Activated CD8-positive, alpha-beta memory T cell treated with anti-CD3 and anti-CD28 coated beads, Interleukin-2, amount 50 U/mL, for 24 hours (primary cell): Measurements from ENCODE around the gene PHF1.
"Not testable (repeated sequence)": the region's sequence is repeated elsewhere in the genome, so short reads cannot be mapped to it uniquely, and the experiment has no call there.

Source experiments
- DNase-seq: peaks from one replicate; pipeline ENCODE4 v3.0.0-alpha.2; 2020; ENCODE audit errors: extremely low read depth

Gene PHF1

DNA sequence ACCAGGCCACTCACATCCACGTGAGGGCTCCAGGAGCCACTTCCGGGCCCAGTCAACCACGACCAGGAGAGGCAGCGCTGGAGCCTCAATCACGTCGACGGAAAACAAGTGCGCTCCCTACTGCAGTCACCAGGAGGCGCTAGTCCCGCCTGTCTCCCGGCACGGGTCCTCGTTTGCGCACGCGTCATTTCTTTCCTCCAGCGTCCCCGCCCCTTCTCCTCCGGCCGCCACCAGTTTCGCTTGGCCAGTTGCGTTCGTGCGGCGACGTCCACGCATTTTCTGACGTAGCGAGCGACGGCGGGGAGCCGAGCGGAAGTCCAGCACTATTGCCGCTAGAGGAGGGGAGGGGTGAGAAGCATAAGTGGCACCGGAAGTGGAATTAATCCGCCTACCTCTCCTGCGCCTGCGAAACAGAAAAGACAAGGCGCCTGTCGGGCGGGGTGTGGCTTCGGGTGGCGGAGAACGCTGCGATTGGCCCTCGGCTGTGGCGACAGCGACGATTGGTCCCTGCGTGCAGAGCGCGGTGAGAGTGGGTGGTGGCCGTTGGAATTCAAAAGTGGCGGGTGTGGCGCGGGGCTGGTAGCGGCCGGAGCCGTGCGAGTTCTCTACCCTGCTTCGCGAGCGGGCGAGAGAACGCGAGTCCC is 19.4 kb upstream of the PHF1 start, which contains the start of gene KIFC1:
Gene KIFC1, plus strand, starts transcription at position 546 of the 644 bp plus-strand sequence. CDS start 163 bp downstream, outside the sequence.
- DNase-seq: peak; percentile 99

DNA sequence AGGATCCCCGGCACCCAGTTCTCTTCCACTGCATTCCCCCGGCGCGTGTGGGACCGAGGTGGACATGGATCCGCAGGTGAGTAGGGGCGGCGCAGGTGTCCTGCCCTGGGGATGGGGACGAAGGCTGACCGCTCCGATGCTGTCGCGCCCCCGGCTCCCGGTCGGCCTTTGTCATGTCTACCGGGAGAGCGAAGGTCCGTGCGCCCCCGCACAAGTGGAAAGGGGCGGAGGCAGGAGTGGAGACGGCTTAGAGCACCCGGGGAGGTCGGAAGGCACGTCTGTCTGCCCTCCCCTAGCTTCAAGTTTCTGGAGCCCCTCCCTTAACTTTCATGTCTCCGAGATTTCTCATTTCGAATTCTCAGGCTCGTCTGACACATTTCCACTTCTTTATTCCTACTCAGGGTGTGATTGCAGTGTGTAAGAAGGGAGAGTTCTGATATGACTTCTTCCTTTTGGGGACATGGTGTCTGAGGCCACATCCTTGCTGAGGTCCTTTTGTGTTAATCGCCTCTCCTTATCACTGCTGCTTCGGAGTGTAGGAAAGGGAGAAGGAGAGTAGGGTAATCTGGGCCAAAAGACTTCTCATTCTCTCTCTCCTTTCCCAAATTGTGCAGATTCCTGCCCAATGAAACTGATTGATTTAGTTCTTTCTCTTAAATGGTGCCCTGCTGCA is 18.8 kb upstream of the PHF1 start:
- DNase-seq: no peak

DNA sequence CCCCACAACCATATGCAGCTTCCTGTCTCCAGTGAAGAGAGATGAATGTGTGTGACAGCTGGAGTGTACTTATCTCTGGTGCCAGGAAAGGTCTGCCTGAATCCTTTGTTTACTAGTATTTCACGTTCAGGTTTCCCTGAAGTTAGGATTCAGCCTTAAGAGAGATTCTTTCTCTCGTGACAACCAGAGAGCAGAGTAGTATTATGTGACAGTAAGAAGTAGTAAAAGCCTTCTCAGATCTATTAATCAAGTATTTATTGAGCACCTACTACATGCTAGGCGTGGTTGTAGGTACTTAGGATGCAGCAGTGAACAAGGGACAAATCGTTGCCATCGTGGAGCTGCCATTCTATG is 18.2 kb upstream of the PHF1 start:
- no peak for DNase-seq

DNA sequence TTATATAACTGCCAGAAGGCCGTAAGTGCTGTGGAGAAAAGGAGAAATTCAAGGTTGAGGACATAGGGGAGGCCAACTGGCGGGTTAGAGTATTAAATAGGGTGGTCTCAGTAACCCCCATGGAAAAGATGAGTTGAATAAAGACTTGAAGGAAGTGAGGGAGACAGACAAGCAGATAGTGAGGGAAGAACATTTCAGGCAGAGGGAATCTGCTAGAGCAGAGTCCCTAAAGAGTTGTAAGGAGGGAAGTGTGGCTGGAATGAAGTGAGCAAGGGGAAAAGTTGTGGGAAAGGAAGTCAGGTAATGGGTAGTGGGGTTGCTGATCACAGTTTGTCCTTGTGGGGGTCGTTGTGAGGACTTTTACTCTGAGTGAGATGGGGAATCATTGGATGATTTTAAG is 17.8 kb upstream of the PHF1 start:
- DNase-seq: no peak

DNA sequence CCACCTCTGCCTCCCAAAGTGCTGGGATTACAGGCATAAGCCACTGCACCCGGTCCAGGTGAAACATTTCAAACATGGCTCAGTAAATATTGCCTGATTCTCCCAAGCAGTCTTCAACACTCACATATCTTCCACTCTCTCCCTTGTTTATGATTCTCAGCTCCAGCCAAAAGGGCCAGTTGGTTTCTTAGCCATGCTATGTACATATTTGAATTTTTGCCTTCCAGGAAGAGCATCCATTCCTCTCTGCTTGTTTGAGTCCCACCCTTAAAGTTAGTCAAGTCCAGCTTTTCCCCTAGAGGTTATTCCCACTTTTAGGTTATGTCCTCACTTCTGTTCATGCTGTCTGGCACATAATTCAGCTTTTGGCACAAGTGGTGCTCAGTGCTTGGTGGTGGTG is 13.3 kb upstream of the PHF1 start:
- no peak for DNase-seq

DNA sequence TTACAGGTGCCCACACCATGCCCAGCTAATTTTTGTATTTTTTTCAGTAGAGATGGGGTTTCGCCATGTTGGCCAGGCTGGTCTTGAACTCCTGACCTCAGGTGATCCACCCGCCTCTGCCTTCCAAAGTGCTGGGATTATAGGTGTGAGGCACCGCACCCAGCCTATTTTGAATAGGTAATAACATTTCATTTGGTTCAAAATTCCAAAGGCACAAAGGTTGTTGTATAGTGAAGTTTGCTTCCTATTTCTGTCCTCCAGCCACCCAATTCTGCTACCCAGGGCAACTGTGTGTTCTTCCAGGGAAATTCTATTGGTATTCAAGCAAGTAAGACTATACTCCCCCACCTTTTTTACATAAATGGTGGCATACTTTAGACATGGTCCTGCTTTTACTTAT is 12.2 kb upstream of the PHF1 start:
- DNase-seq: not testable (repeated sequence)

DNA sequence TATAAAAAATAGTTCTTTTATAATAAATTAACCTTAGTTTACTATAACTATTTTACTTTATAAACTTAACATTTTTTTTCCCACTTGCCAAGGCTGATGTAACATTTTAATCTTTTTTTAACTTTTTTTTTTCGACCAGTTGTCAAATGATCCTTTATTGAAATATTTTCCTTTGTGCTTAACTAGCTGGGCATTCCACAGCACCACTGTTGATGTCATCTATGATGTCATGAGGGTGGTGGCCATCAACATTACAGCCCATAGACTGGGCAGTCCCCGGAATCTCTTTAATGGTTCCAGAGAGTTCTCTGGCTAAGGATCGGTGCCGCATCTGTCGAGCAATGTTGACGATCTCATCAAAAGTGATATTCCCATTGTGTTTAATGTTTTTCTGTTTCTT is 10.9 kb upstream of the PHF1 start:
- DNase-seq: not testable (repeated sequence)

DNA sequence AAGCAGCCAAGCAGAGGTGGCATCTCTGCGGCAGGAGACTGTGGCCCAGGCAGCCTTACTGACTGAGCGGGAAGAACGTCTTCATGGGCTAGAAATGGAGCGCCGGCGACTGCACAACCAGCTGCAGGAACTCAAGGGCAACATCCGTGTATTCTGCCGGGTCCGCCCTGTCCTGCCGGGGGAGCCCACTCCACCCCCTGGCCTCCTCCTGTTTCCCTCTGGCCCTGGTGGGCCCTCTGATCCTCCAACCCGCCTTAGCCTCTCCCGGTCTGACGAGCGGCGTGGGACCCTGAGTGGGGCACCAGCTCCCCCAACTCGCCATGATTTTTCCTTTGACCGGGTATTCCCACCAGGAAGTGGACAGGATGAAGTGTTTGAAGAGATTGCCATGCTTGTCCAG is 5.9 kb upstream of the PHF1 start:
- no peak for DNase-seq

DNA sequence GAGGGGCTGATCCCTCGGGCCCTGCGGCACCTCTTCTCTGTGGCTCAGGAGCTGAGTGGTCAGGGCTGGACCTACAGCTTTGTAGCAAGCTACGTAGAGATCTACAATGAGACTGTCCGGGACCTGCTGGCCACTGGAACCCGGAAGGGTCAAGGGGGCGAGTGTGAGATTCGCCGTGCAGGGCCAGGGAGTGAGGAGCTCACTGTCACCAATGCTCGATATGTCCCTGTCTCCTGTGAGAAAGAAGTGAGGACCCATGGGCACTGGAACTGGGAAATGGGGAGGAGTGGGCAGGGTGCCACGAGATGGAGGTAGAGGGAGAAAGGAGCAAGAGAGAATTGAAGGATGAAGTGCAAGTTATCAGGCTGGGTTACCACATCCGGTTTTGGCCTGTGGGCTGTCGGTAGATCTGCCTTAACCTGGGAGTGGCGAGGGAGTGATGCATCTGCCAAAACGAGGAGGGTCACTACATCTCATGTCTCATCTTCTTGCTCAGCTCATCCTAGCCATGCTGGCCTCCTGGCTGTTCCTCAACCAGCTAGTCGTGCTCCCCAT is 5.4 kb upstream of the PHF1 start:
- DNase-seq: no peak

DNA sequence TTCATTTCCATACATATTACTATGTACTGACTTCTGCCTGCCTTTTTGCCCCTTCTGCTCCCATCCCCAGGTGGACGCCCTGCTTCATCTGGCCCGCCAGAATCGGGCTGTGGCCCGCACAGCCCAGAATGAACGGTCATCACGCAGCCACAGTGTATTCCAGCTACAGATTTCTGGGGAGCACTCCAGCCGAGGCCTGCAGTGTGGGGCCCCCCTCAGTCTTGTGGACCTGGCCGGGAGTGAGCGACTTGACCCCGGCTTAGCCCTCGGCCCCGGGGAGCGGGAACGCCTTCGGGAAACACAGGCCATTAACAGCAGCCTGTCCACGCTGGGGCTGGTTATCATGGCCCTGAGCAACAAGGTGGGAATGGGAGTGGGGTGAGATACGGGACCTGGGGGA is 4.7 kb upstream of the PHF1 start:
- DNase-seq: no peak

DNA sequence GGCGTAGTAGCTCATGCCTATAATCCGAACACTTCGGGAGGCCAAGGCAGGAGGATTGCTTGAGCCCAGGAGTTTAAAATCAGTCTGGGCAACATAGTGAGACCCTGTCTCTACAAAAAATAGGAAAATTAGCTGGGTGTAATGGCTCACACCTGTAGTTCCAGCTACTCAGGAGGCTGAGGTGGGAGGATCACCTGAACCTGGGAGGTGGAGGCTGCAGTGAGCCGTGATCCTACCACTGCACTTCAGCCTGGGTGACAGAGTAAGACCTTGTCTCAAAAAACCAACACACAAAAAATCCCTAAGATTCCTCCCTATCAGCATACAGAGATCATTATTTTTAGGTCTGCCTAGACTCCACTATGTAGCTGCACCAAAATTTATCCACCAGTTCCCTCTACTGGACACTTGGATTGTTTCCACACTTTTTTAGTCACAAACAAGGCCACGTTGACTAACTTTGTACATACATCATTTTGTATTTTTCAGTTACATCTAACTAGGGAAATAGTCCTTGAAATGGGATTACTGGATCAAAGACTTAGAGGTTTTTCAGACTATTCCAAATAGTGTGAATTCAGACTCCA is 3.6 kb upstream of the PHF1 start:
- DNase-seq: no peak

DNA sequence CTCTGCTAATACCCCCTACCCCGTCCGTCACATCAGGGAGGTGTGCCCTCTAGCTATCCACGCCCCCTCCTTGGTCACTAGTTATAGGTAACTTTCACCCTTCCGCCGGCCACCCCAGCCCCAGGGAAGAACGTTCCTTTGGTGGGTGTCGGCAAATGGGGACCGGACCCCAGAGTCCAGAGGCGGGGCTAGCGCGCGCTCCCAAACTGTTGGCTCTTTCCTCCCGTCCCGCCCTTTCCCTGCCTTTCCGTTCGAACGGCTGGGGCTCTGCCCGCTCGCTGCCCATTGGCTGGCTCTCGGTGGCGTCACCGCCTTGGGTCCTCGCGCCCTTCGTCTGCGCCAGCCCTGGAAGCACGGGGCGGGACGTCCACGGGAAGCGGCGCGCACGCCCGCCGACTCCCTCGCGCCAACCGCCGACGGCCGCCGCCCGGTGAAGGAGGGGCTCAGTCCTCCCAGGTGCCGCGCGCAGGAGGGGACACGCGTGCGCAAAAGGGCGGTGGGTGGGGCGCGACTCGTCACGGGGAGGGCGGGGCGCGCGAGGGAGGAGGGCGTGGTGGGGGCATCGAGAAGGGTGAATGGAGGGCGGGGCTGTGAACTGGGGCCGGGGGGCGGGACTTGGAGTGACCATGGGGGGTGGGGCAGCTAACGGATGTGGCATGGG is 634 bp upstream of the PHF1 start:
- DNase-seq: peak; percentile 89

DNA sequence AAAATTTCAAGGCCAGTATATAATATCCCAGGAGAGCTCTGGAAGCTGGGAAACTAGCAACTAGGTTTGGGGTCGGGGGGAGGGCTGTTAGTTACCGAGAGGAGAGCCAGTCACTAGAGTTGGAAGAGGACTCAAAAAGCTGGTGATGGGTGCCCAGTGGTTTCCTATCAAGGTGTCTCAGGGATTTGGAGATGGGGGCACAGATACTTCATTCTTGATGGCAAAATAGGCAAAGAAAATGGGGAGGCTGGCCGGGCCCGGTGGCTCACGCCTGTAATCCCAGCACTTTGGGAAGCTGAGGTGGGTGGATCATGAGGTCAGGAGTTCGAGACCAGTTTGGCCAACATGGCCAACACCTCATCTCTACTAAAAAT is 805 bp downstream of the PHF1 start:
- no peak for DNase-seq

DNA sequence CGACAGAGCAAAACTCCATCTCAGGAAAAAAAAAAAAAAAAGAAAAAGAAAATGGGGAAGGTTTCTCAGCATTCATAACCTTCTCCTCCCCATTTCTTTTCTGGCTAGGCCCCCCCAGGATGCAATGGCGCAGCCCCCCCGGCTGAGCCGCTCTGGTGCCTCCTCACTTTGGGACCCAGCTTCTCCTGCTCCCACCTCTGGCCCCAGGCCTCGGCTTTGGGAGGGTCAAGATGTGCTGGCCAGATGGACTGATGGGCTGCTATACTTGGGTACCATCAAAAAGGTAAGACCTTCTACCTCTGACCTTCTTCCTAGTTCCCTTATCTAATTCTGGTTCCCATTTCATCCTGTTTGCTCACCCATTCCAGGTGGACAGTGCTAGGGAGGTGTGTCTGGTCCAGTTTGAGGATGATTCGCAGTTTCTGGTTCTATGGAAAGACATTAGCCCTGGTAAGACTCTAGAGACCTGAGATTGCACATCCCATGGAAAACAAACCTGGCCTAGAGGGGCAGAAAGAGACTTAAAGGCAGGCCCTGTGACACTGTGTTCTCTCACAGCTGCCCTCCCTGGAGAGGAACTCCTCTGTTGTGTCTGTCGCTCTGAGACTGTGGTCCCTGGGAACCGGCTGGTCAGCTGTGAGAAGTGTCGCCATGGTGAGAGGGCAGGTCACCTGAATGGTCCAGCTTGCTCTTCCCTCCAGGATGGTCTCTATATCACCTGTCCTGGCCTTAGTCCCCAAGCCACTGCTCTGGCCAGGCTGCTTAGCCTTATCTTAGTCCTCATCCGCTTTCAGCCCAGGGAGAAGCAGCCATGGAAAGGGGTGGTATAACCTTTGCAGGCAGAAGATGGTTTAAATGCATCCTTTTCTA is 1.6 kb downstream of the PHF1 start:
- no peak for DNase-seq

DNA sequence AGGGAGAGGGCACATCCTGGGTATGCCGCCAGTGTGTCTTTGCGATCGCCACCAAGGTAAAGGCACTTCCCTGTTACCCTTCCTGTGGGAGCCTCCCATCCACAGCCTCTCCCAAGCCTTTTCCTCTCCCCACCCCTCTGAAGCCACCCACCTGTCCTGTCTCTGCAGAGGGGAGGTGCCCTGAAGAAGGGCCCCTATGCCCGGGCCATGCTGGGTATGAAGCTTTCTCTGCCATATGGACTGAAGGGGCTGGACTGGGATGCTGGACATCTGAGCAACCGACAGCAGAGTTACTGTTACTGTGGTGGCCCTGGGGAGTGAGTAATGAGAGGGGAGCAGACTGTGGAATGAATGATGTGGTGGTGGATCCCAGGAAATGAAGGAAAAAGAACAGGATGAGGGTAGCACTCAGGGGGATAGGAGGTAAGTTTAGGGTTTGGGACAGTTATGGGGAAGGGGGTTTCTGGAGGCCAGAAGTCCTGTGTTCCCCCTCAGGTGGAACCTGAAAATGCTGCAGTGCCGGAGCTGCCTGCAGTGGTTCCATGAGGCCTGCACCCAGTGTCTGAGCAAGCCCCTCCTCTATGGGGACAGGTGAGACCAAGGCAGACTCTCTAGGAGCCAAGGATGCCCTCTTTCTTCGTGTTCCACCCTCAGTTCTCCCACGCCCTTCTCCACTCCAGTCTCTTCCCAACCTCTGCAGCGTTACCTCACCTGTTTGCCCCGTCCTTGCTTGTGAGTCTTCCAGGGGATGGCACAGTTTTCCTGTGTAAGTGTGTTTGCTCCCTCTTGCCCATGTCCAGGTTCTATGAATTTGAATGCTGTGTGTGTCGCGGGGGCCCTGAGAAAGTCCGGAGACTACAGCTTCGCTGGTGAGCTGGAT is 2.7 kb downstream of the PHF1 start:
- DNase-seq: no peak

DNA sequence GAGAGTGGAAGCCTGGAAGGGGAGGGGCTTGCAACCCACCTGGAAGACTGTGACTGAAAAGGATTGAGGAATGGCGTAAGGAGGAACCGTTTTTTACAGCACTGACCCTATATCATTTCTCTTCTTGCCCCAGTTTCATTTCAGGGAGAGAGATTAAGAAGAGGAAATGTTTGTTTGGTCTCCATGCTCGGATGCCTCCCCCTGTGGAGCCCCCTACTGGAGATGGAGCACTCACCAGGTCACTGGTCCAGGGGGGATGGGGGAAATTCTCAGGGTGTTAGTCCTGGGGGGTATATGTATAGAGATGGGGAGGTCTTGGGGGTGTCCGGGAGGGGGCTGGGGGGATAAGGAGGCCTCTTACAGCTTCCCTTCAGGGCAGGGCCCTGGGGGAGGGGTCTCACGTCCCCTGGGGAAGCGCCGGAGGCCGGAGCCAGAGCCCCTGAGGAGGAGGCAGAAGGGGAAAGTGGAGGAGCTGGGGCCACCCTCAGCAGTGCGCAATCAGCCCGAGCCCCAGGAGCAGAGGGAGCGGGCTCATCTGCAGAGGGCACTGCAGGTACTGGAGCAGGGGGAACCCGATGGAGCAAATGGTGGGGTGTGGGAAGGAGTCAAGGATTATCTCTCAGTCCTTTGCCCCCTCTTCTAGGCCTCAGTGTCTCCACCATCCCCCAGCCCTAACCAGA is 3.9 kb downstream of the PHF1 start:
- no peak for DNase-seq

DNA sequence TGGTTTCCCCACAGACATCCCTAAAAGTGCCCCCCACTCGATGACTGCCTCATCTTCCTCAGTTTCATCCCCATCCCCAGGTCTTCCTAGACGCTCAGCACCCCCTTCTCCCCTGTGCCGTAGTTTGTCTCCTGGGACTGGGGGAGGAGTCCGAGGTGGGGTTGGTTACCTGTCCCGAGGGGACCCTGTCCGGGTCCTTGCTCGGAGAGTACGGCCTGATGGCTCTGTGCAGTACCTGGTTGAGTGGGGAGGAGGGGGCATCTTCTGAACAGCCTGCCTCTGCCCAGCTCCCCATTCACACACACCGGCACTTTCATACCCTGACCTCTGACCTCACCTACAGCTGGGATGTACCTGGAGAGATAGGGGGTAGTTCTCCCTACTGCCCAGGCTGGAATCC is 5.0 kb downstream of the PHF1 start:
- no peak for DNase-seq

DNA sequence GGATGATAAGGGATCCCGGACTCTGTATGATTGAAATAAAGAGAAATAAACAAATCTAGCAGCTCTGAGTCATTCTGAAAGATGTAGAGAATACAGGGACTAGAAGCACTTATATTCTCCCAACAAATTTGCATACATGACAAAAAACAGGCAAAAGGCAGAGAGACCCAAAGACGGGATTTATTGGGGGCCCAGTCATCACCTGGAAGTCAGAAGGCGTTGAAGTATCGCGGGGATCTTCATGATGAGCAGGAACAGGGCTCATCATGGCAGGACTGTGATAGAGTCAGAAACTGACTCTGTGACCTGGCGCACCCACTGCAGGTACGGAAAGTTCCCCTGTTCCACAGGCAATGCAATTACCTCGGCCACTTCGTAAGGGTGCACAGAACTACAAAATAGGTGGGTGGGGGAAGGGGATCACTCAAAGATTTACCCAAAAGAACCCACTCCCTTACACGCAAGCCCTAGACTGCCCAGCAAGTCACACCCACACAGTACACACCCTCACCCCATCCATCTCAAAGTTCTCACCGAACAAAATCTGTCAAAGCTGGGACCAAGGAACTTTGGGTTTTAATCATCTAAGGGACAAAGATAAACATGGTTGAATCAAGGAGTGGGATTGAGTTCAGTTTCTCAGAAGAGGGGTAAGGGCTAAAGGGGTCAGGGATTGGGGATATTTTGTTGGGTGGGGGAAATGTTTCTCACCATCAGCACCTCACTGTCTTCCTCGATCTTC is 5.7 kb downstream of the PHF1 start:
- no peak for DNase-seq

DNA sequence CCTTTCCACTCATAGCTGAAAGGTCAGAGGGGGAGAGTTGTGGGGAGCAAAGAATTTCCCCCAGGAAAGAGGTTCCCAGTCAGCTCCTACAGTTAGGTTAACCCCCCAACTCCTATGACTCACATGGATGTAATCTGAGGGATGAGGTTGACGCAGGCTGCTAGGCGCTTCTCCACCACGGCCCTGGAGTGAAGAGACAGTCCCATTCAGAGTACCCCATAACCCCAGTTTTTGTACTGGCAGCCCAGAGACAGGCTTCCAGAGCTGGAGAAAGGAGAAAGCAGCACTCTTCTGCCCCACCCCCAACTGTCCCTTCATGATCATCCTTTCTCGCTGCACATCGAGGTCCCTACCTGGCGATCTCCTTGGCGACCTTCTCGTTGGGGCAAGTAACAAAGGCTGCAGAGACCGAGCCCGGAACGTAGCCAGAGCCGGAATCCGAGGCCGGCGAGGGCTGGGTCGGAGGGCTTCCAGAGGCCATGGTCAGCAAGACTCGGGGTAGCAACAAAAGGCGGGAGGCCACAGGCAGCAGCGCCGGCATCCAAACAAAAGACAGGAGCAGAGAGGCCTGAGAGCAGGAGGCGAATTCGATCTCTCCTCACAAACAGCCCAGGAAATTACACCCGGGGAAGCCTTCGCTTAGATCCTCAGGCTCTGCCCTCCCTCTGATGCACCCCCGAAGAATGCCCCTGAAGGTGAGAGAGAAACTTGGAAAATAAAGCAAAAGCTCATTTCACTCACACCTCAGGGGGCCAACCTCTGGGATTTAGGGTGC is 6.5 kb downstream of the PHF1 start:
- DNase-seq: no peak
